MCF 10A (cell line): Measurements from ENCODE around the gene RAP2B. TPM values are rescaled to one million over a fixed set of nuclear protein-coding genes. Genes with fewer than 3 reads are reported as not detected.

Experiments
- BruUV-seq: library from RNA; stranded (reverse); fragments of 400-500 nt; replicated peaks from 2 replicates; lab custom pipeline; 2021; lab: Mats Ljungman, UMichigan
- CTCF ChIA-PET: fragments of 300-600 bp; sonication (Branson Sonifier 250); formaldehyde crosslinking; extraction: SDS; loops from one replicate; lab custom pipeline; 2021; ENCODE audit warnings: antibody characterized with exemption, inconsistent platforms; lab: Yijun Ruan, JAX
- POLR2A ChIA-PET: fragments of 300-600, 350-650 bp; sonication (Branson Sonifier 250); formaldehyde crosslinking; extraction: SDS; loops from one replicate; lab custom pipeline; 2020; ENCODE audit warnings: antibody characterized with exemption, inconsistent platforms; lab: Yijun Ruan, JAX
- DNase-seq: peaks from one replicate; pipeline ENCODE4 v3.0.0-alpha.2; 2018; ENCODE audit not compliant: unreplicated experiment
- H3K27ac Mint-ChIP-seq: one replicate; pipeline ENCODE4 v1.8.0; 2022; ENCODE audit warnings: mild to moderate bottlenecking, low read depth, mixed read lengths; ENCODE audit not compliant: unreplicated experiment
- H3K27me3 Mint-ChIP-seq: one replicate; pipeline ENCODE4 v1.8.0; 2022; ENCODE audit warnings: mixed read lengths; ENCODE audit not compliant: insufficient read depth, unreplicated experiment
- H3K36me3 Mint-ChIP-seq: one replicate; pipeline ENCODE4 v1.8.0; 2022; ENCODE audit warnings: mild to moderate bottlenecking, moderate library complexity, mixed read lengths; ENCODE audit not compliant: insufficient read depth, unreplicated experiment
- H3K4me1 Mint-ChIP-seq: one replicate; pipeline ENCODE4 v1.8.0; 2022; ENCODE audit warnings: mixed read lengths; ENCODE audit not compliant: insufficient read depth, unreplicated experiment
- H3K4me3 Mint-ChIP-seq: one replicate; pipeline ENCODE4 v1.8.0; 2022; ENCODE audit warnings: mild to moderate bottlenecking, moderate library complexity, mixed read lengths; ENCODE audit not compliant: unreplicated experiment
- H3K9me3 Mint-ChIP-seq: one replicate; pipeline ENCODE4 v1.8.0; 2022; ENCODE audit warnings: mixed read lengths; ENCODE audit not compliant: unreplicated experiment
- intact Hi-C: fragments of 100-400 bp; cut with micrococcal nuclease; formaldehyde crosslinking; loops from 2 replicates; pipeline ENCODE4 v1.14.1; 2022
- total RNA-seq: library from RNA; stranded (reverse); gene quantifications from 2 replicates; pipeline ENCODE4 v1.2.3, GENCODE V29; 2022
- TF ChIP-seq, protein P1 (sequence below): fragments of 200-600 bp; IDR thresholded peaks from one replicate; pipeline ENCODE4 v1.8.0; 2022; ENCODE audit warnings: antibody characterized with exemption, mild to moderate bottlenecking; ENCODE audit not compliant: unreplicated experiment

The RAP2B gene
- total RNA-seq, 1 experiment from 2014 or later = 19.3 TPM

GRCh38 chr3:153127788-153128187, 34.2 kb upstream of the RAP2B start:
- Mint-ChIP-seq H3K27ac (no peak overlapping the region), H3K27me3 (no peaks in the 10 kb centered on the region), H3K4me3 (no peak overlapping the region), H3K9me3 (peaks cover 8% of the 10 kb centered on the region), H3K36me3 (peaks cover 2% of the 10 kb centered on the region), H3K4me1 (peaks cover 5% of the 10 kb centered on the region)
- TF ChIP-seq, protein P1, sequence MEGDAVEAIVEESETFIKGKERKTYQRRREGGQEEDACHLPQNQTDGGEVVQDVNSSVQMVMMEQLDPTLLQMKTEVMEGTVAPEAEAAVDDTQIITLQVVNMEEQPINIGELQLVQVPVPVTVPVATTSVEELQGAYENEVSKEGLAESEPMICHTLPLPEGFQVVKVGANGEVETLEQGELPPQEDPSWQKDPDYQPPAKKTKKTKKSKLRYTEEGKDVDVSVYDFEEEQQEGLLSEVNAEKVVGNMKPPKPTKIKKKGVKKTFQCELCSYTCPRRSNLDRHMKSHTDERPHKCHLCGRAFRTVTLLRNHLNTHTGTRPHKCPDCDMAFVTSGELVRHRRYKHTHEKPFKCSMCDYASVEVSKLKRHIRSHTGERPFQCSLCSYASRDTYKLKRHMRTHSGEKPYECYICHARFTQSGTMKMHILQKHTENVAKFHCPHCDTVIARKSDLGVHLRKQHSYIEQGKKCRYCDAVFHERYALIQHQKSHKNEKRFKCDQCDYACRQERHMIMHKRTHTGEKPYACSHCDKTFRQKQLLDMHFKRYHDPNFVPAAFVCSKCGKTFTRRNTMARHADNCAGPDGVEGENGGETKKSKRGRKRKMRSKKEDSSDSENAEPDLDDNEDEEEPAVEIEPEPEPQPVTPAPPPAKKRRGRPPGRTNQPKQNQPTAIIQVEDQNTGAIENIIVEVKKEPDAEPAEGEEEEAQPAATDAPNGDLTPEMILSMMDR = no peak
- POLR2A ChIA-PET = interaction anchor here (1.0 kb wide), 1 partner anchor 160 kb away, joined by 4 read pairs; no protein-coding TSS in a partner anchor
- no peak for DNase-seq
- CTCF ChIA-PET = interaction anchor here (0.6 kb wide), 1 partner anchor 661 kb away, joined by 3 read pairs; no protein-coding TSS in a partner anchor
- no TSS peak for BruUV-seq
- intact Hi-C loops = no loop called here

GRCh38 chr3:153129426-153129825, 32.6 kb upstream of the RAP2B start:
- POLR2A ChIA-PET = interaction anchor here (1.6 to 3.2 kb wide), 2 partner anchors 31 to 72 kb away, joined by 6 to 52 read pairs; partner anchors contain the start of gene RAP2B
- CTCF ChIA-PET = no interaction called here
- intact Hi-C loops = no loop called here
- DNase-seq = no peak
- Mint-ChIP-seq H3K36me3 (no peaks in the 10 kb centered on the region), H3K27ac (no peak overlapping the region), H3K4me1 (peaks cover 5% of the 10 kb centered on the region), H3K27me3 (no peaks in the 10 kb centered on the region), H3K4me3 (no peak overlapping the region), H3K9me3 (peaks cover under 1% of the 10 kb centered on the region)
- TF ChIP-seq, protein P1 = no peak
- no TSS peak for BruUV-seq

DNA sequence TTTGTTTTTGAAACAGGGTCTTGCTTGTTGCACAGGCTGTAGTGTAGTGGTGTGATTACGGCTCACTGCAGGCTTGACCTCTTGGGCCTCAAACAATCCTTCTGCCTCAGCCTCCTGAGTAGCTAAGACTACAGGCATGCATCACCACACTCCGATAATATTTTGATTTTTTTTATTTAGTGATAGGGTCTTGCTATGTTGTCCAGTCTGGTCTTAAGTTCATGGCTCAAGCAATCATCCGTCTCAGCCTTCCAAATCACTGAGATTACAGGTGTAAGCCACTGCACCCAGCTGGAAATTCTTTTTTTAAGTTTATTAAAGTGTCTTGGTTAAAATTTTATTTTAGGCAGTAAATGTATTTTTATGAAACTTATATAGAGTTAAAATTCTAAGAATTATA, 32.2 kb upstream of the RAP2B start:
- H3K27ac Mint-ChIP-seq = no peak overlapping the region
- POLR2A ChIA-PET = interaction anchor here (0.9 to 3.2 kb wide), 6 partner anchors 18 to 78 kb away, joined by 3 to 52 read pairs (median 7); partner anchors contain the start of gene RAP2B
- peaks cover 5% of the 10 kb centered on the region for H3K4me1 Mint-ChIP-seq
- H3K4me3 Mint-ChIP-seq = no peak overlapping the region
- H3K36me3 Mint-ChIP-seq = no peaks in the 10 kb centered on the region
- intact Hi-C loops = no loop called here
- DNase-seq = no peak
- no peaks in the 10 kb centered on the region for H3K9me3 Mint-ChIP-seq
- no peaks in the 10 kb centered on the region for H3K27me3 Mint-ChIP-seq
- CTCF ChIA-PET = no interaction called here
- BruUV-seq = no TSS peak
- TF ChIP-seq, protein P1 = no peak

- BruUV-seq = no TSS peak
These were observed 31.6 kb upstream of the RAP2B start for GRCh38 chr3:153130312-153130977.

More at GRCh38 chr3:153130312-153130977, 31.6 kb upstream of the RAP2B start:
- no peaks in the 10 kb centered on the region for H3K27me3 Mint-ChIP-seq
- intact Hi-C loops = no loop called here
- TF ChIP-seq, protein P1 = no peak
- peak; percentile 66 for DNase-seq
- no peaks in the 10 kb centered on the region for H3K36me3 Mint-ChIP-seq
- H3K9me3 Mint-ChIP-seq = no peaks in the 10 kb centered on the region
- H3K4me1 Mint-ChIP-seq = peaks cover 5% of the 10 kb centered on the region
- ChIA-PET POLR2A (interaction anchor here (0.6 to 3.2 kb wide), 13 partner anchors 9 to 484 kb away, joined by 3 to 52 read pairs (median 5); partner anchors contain the start of gene RAP2B), CTCF (interaction anchor here (1.3 kb wide), 1 partner anchor 30 kb away, joined by 4 read pairs; no protein-coding TSS in a partner anchor)
- H3K4me3 Mint-ChIP-seq = no peak overlapping the region
- H3K27ac Mint-ChIP-seq = peak overlapping the region; percentile 81
